Heart left ventricle (tissue), 16 donors: ENCODE results near the gene UBD. TPM values are rescaled to one million over a fixed set of nuclear protein-coding genes. Genes with fewer than 3 reads are reported as not detected.

Source experiments
- ATAC-seq, 4 donors: fragments of 200-7000 bp; cut with Tn5 transposase; one replicate each; pipeline ENCODE4 v1.9.1; 2020 to 2022; ENCODE audit warnings: moderate library complexity in 4 of 4, mild to moderate bottlenecking in 3 of 4, moderate number of reproducible peaks in 1 of 4
- DNase-seq, 5 donors: peaks; one replicate each; pipeline ENCODE4 v3.0.0-alpha.2; 2020
- H3K27ac ChIP-seq, 12 donors: fragments of 200-600 bp; sonication (generic) in 4 of 12; one replicate each; pipeline versions ENCODE4 v1.5.0 to v1.8.0; 2016 to 2022; ENCODE audit warnings: mild to moderate bottlenecking in 2 of 12
- H3K27me3 ChIP-seq, 9 donors: fragments of 200-600 bp; sonication (generic) in 2 of 9; one replicate each; pipeline versions ENCODE4 v1.5.1 to v1.8.0; 2016 to 2022; ENCODE audit warnings: mild to moderate bottlenecking in 3 of 9
- H3K36me3 ChIP-seq, 9 donors: fragments of 200-600 bp; sonication (generic) in 2 of 9; one replicate each; pipeline versions ENCODE4 v1.5.0 to v1.8.0; 2018 to 2022; ENCODE audit warnings: mild to moderate bottlenecking in 2 of 9
- H3K4me1 ChIP-seq, 12 donors: fragments of 200-600 bp; sonication (generic) in 4 of 12; one replicate each; pipeline versions ENCODE4 v1.5.0 to v1.8.0; 2016 to 2022; ENCODE audit warnings: mild to moderate bottlenecking in 3 of 12
- H3K4me3 ChIP-seq, 12 donors: fragments of 200-600 bp; sonication (generic) in 4 of 12; one replicate each; pipeline versions ENCODE4 v1.5.0 to v1.8.0; 2017 to 2022; ENCODE audit warnings: mild to moderate bottlenecking in 9 of 12, moderate library complexity in 4 of 12
- H3K9me3 ChIP-seq, 12 donors: fragments of 200-600 bp; sonication (generic) in 4 of 12; one replicate each; pipeline versions ENCODE4 v1.5.0 to v1.8.0; 2016 to 2022; ENCODE audit warnings: mild to moderate bottlenecking in 1 of 12
- POLR2A ChIP-seq, 2 donors: fragments of 450-650 bp; IDR thresholded peaks; one replicate each; pipeline ENCODE4 v1.6.1; 2017; ENCODE audit warnings: antibody characterized with exemption in 2 of 2, mild to moderate bottlenecking in 2 of 2, moderate library complexity in 2 of 2
- WGBS, 4 donors: extraction: QIAGEN DNeasy Blood & Tissue Kit in 2 of 4; methylation state at CpG; one replicate each; pipeline versions ENCODE4 v1.1.5 to v1.1.7; 2013 to 2018; 5-methylcytosine and 5-hydroxymethylcytosine counted together
- intact Hi-C, 10 donors: fragments of 100-400 bp; cut with DNase I; formaldehyde crosslinking; loops; one replicate each; pipeline versions ENCODE4 v1.11.1 to v1.14.2; 2022
- polyA plus RNA-seq, 2 donors: library from polyadenylated mRNA; stranded (reverse); fragments of 200-250 nt; gene quantifications; one replicate each; pipeline ENCODE4 v1.2.3, GENCODE V29; 2013
- total RNA-seq, 9 donors: library from RNA; depleted of rRNA in 2 of 9; stranded (reverse); fragments of >200 nt in 2 of 9; fragmentation: NEBNext Ultra II Directional in 3 of 9; extraction: Animal tissue kit (Norgen Biotek cat#: 25700) in 3 of 9; gene quantifications; one replicate each; pipeline versions ENCODE4 v1.1.0 to v1.2.4, GENCODE V29; 2016 to 2023
- TF ChIP-seq, protein P1 (sequence below), 12 donors: fragments of 200-600 bp; sonication (generic) in 4 of 12; IDR thresholded peaks; one replicate each; pipeline versions ENCODE4 v1.5.0 to v1.8.0; 2018 to 2022; ENCODE audit warnings: antibody characterized with exemption in 12 of 12, mild to moderate bottlenecking in 5 of 12
- donor health status: ischemic (EF 13 %, LVEDD 7.1; RV severe dilation, severe dysfunction).
- donor health status: healthy with polysubstance abuse.
- donor health status: DM: no; HTN: yes; CAD: no.
- donor health status: DM: no; HTN: no; CAD: no.
- donor health status: ischemic (EF 25% LVEDD 6.9; RV normal size, moderate dysfunction).
- donor health status: ischemic (EF 25% LVEDD 5.7; RV mildly dilated, moderate dysfunction).
- donor health status: healthy.
- donor health status: DM: yes; HTN: yes; CAD: no.
- donor health status: ischemic (EF 35%, LVEDD 5.7; RV mildly dilated, moderate dysfunction).
- donor health status: nonischemic (EF 11% LVEDD 7.7; RV severe dilation, severe dysfunction).
- donor health status: DM: yes; HTN: yes; CAD: no.
- donor health status: PGD.
- donor health status: ischemic (EF 29% LVEDD 5.4; RV normal size, mild dysfunction).
- donor health status: nonischemic (EF 23%, LVEDD 6.1; RV moderate dilation, normal function).

UBD gene
- total and polyA plus RNA-seq, 11 donors, result 0.21 to 61.7 (median 5.9) TPM; not detected in 7

DNA sequence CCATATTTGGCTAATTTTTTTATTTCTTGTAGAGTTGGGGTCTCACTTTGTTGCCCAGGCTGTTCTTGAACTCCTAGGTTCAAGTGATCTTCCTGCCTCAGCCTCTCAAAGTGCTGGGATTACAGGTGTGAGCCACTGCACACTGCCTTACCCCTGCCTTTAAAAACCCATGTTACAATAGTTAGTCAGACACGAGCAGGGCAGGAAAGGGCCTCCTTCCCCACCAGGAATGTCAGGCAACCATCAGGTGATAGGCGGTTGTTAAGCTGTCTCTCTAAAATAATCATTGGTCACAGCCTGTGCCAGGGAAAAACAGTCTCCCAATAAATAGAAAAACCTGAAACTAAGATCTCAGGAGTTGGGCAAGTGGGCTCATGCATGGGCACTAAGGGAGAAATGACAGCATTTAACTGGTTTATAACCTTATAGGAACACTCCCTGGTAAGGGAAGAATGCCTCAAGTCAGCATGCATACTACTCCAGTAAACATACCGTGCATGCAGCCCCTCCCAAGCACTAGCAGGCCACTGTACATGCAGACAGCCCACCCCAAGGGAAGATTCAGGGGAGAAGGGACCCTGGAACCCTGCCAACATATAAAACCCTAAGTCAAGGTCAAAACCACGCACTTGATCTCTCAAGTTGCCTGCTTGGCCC, 33.8 kb upstream of the UBD start:
- no peaks in the 10 kb centered on the region for H3K9me3 ChIP-seq
- H3K36me3 ChIP-seq, result no peaks in the 10 kb centered on the region
- no peak overlapping the region for H3K27ac ChIP-seq
- TF ChIP-seq POLR2A (IDR thresholded peaks at IDR 0.05), result no peak
- TF ChIP-seq, protein P1, sequence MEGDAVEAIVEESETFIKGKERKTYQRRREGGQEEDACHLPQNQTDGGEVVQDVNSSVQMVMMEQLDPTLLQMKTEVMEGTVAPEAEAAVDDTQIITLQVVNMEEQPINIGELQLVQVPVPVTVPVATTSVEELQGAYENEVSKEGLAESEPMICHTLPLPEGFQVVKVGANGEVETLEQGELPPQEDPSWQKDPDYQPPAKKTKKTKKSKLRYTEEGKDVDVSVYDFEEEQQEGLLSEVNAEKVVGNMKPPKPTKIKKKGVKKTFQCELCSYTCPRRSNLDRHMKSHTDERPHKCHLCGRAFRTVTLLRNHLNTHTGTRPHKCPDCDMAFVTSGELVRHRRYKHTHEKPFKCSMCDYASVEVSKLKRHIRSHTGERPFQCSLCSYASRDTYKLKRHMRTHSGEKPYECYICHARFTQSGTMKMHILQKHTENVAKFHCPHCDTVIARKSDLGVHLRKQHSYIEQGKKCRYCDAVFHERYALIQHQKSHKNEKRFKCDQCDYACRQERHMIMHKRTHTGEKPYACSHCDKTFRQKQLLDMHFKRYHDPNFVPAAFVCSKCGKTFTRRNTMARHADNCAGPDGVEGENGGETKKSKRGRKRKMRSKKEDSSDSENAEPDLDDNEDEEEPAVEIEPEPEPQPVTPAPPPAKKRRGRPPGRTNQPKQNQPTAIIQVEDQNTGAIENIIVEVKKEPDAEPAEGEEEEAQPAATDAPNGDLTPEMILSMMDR (IDR thresholded peaks at IDR 0.05), result no peak
- peaks cover 0 to 21% (median 0%) of the 10 kb centered on the region in 9 donors for H3K27me3 ChIP-seq
- DNase-seq, result no peak
- ATAC-seq, result no peak
- WGBS, 4 donors, result 24 to 36% (median 30%) methylated on average over 4 of the region's 4 CpGs
- no peak overlapping the region for H3K4me3 ChIP-seq
- intact Hi-C loops, result no loop called here
- peaks cover 0 to 7% (median 0%) of the 10 kb centered on the region in 12 donors for H3K4me1 ChIP-seq

DNA sequence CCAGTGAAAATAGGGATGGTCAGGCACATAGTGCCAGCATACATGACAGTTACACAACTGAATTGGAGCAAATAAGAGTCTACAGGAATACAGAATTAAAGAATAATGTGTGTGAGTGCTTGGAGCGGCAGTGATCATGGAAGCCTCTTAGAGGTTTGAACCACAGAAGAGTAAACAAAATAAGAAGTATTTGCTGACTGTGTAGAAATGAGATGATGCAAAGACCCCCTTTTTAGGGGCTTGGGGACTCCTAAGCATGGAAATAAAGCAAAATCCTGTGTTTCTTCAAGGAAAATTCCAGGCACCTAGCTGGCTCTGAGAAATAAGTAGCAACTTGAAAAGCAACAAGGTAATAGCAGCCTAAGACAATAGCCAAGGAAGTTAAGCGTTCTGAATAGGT, 32.1 kb upstream of the UBD start:
- Histone ChIP-seq H3K36me3 (no peaks in the 10 kb centered on the region), H3K9me3 (no peaks in the 10 kb centered on the region), H3K27me3 (peaks cover 0 to 21% (median 0%) of the 10 kb centered on the region in 9 donors), H3K4me3 (no peak overlapping the region), H3K27ac (no peak overlapping the region), H3K4me1 (peaks cover 0 to 7% (median 0%) of the 10 kb centered on the region in 12 donors)
- ATAC-seq, result no peak
- WGBS, 4 donors, result 72 to 81% (median 80%) methylated on average over 2 of the region's 2 CpGs
- no peak for DNase-seq
- intact Hi-C loops, result loop anchor here in 1 of 10 donors (2.0 kb wide), 1 partner anchor 905 kb away; no protein-coding TSS in a partner anchor
- no peak for TF ChIP-seq POLR2A (IDR thresholded peaks at IDR 0.05)
- TF ChIP-seq, protein P1 (IDR thresholded peaks at IDR 0.05), result no peak

DNA sequence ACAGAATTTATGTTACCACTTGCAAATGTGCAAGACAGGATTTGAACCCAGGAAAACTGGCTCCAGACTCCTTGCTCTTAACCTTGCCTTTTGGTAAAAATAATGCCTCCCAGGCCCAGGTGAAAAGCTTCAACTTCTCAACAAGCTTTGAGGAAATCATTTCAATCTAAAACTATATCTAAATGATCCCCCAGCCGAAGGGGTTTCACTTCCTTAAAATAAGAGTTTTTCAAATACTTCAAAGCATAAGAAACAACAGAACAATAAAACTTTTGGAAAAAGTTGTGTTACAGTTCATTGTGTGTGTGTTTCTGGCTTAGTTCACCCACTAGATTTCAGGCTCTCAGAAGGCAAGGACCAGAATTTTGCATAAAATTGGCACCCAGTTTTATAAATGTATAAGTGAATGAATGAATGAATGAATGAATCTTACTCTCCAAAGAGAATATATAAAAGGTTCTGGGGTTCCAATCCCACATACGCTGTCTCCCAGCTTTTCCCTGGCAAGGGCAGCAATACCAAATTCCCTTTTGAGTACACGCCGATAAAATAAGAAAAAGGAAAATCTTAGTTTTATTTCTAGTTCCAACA, 30.8 kb upstream of the UBD start:
- Histone ChIP-seq H3K27me3 (peaks cover 0 to 21% (median 2%) of the 10 kb centered on the region in 9 donors), H3K4me1 (peaks cover 0 to 7% (median 0%) of the 10 kb centered on the region in 12 donors), H3K4me3 (no peak overlapping the region), H3K9me3 (no peaks in the 10 kb centered on the region), H3K27ac (no peak overlapping the region), H3K36me3 (no peaks in the 10 kb centered on the region)
- intact Hi-C loops, result loop anchor here in 1 of 10 donors (2.0 kb wide), 1 partner anchor 904 kb away; no protein-coding TSS in a partner anchor
- no peak for TF ChIP-seq POLR2A (IDR thresholded peaks at IDR 0.05)
- TF ChIP-seq, protein P1 (IDR thresholded peaks at IDR 0.05), result no peak
- ATAC-seq (no peak), DNase-seq (no peak)
- 71 to 89% (median 87%) methylated on average over 4 of the region's 4 CpGs for WGBS, 4 donors

DNA sequence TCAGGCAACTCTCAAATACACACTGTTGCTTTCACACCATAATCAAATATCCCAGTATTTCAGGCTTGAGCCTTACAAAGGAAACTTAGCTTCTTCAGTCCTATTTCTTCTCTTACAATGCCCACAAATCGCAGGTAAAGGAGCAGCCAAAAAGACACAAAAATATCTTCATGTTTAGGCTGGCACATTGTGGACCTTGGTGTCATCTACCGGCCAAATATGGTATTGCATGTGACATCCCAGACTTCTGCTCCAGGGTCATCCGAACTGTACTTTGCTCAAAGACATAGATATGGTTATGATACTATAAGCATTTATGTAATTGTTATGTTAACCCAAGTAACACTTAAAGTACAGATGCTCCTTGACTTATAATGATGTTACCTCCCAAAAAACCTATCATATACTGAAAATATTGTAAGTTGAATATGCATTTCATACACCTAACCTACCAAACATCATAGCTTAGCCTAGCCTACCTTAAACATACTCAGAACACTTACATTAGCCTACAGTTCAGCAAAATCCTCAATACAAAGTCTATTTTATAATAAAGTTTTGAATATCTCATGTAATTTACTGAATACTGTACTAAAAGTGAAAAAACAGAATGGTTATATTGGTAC, 30.0 kb upstream of the UBD start:
- no peaks in the 10 kb centered on the region for H3K36me3 ChIP-seq
- peak in 1 of 5 donors; percentile 28 for DNase-seq
- peak in 3 of 4 donors; percentile 63 to 72 (median 63) for ATAC-seq
- H3K27me3 ChIP-seq, result peaks cover 0 to 21% (median 4%) of the 10 kb centered on the region in 9 donors
- H3K4me3 ChIP-seq, result no peak overlapping the region
- H3K27ac ChIP-seq, result no peak overlapping the region
- intact Hi-C loops, result loop anchor here in 9 of 10 donors (2.0 to 5.0 kb wide), 3 partner anchors 902 to 907 kb away; no protein-coding TSS in a partner anchor
- TF ChIP-seq, protein P1 (IDR thresholded peaks at IDR 0.05), result peak; percentile 82 to 97 (median 94)
- TF ChIP-seq POLR2A (IDR thresholded peaks at IDR 0.05), result no peak
- peaks cover 0 to 7% (median 0%) of the 10 kb centered on the region in 12 donors for H3K4me1 ChIP-seq
- no peaks in the 10 kb centered on the region for H3K9me3 ChIP-seq
- 3 to 8% (median 5%) methylated on average over 3 of the region's 3 CpGs for WGBS, 4 donors
